GM19328 (cell line): ENCODE measurements around the gene RNF175.
A peak's percentile ranks its signal among the peaks of the same experiment; 100 is the strongest.

Source experiments
- ATAC-seq: cut with Tn5 transposase; IDR thresholded peaks from one replicate; pipeline ENCODE4 v1.9.1; 2021; ENCODE audit warnings: mild to moderate bottlenecking, moderate library complexity; ENCODE audit not compliant: unreplicated experiment

The RNF175 gene

DNA sequence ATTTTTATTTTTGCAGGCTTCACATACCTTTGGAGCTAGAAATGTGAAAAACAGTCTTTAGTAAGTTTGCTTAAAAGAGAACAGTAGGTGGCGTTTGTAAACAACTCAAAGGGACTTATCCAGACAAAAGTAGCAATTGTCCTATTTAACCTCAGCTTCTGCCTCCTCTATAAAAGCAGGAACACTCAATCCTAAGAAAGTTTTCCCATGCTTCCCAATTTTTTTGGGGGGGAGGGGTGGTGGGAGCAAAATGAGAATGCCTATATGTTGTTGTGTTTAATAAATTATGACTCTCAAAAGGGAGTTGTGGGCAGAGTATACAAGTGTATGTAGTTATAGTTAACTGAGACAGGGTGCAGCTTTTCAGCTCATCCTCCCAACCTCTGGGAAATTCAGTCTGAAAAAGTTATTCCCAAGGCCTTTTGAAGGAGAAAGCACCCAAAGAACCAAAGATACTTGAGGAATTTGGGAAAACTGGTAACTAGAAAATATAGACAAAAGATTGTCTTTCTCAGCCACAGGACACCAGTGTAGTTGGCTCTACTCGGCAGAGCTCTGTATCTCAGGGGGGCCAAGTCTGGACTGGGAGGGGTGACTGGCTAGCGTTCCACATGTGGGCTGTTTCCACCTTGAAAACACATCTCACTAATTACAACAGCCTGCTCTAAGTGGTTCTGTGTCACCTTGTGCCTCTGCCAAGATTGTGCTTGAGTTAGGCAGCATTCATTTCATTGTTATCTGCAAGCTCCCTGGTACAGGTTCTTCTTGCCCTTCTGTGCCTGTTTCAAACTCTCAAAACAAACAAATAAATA lies 26.3 kb upstream of the RNF175 start:
- ATAC-seq = no peak

GRCh38 chr4:153784166-153784699 lies 24.4 kb upstream of the RNF175 start:
- no peak for ATAC-seq

DNA sequence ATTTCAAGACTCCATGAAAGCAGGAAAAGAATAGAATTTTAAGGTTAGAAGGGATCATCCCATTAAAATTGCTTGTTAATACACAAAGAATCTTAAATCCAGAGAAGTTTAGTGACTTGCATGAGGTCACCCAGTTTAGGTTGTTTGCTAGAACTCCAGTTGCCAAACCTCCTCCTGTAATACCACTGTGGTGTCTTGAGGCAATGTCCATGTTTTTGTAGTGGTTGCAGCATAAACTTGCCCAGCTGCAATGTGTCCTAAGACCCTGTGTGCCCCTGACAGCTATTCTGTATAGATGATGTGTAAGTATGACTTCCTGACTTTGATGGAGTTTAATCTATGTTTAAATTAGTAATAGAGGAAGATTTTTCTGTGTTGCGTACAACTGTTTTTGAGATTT lies 22.8 kb upstream of the RNF175 start:
- ATAC-seq = no peak

DNA sequence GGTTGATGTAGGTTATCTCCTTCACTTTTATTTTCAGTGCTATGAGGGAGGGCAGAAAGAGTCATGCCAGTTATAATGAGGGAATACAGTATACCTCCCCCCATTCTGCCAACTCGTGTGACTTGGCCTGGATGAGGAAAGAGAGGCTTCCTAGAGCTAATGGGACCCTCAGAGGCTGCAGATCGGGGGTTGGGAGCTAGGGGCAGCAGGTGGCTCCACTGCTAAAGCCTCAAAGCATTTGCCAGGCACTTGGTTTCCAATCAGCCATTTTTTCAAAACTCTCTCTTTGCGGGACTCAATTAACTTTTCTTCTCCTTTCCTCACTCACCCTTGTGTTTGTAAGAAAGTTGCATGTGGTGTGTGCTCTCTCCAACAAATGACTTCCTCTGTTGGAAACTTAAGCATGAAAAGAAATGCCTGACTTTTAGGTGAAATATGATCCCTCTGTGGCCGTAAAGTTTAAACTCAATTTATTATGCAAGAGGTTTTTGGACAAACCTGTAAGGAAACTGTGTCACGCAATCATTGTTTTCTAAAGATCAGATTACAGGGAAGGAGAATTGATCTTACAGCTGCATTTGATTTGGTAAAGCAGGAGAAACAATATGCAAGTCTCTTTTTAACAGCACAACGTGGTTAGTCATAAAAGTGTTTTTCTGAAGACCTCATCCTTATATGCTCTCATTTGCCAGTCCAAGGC lies 22.0 kb upstream of the RNF175 start:
- no peak for ATAC-seq

DNA sequence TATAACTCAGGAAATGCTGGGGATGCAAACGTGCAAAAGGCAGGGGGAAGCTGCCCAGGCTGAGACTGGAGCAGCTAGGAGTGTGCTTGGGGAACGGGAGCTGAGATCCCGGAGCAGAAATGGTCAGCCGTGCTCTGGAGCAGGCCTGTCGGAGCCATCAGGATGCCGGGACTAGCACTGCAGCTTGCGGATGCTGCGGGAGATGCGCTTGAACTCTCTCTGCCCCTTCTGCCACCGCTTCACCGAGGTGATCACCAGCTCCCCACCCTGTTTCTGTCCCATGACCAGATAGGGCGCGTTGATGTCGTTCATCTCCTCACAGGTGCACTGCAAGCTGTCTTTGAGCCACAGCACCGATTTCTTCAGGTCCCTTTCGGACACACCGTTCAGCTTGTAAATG lies 21.5 kb upstream of the RNF175 start:
- ATAC-seq = no peak

DNA sequence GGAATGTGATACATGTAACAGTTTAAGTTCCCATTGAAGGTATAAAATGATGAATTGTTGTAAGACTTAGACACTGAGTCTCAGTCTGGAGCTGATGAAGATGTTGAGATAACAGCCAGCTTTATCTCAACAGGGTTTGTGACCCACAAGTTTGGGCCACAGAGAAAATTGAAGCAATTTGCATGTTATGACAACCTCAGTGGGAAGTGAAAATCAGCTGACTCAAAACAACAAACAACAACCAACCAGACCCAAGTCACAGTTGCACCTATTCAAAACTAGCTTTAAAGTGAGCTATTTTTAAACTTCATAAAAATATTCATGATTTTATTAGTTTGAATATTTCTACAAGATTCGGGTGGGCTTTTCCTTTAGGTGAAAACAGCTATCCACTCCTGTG lies 21.1 kb upstream of the RNF175 start:
- ATAC-seq = peak; percentile 71

DNA sequence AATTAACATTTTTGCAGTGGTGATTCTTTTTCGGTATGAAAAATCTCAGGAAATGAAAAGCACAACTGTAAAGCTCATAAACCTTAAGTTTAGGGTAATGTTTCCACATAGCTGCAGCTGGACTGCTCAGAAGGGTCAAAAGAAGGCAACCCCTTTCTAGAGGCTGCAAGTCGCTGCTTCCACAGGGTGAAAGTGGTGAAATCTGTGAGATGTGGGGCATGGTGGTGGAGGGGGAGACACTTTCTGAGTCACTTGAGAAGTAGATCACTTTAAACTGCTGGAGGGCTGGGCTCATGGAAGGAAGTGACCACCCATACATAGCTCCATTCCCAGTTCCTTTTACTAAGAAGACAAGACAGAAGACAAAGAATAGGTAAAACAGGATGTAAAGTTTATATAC lies 20.4 kb upstream of the RNF175 start:
- ATAC-seq = no peak

- no peak for ATAC-seq
Measured at GRCh38 chr4:153778383-153778782, 18.6 kb upstream of the RNF175 start.

GRCh38 chr4:153777421-153777820 lies 17.6 kb upstream of the RNF175 start:
- no peak for ATAC-seq

DNA sequence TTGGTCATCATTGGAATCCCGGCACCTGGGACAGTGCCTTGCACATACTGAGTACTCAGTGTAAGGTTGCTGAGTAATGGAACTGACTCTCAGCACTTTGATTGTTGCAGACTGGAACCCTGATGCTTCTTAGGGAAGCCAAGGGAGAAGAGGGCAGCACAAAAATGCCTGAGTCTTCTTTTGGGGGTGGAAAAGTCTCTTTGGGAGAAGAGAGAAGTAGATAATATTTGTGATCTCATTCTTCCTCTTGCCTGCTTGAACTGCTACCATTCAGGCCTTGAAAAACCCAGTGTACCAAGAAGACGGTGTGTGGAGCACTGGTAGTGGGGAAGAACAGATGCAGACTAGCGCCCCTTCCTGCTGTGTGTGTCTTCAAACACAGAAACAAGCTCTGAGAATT lies 16.8 kb upstream of the RNF175 start:
- ATAC-seq = no peak

- no peak for ATAC-seq
Measured at GRCh38 chr4:153773236-153773690, 13.4 kb upstream of the RNF175 start.

DNA sequence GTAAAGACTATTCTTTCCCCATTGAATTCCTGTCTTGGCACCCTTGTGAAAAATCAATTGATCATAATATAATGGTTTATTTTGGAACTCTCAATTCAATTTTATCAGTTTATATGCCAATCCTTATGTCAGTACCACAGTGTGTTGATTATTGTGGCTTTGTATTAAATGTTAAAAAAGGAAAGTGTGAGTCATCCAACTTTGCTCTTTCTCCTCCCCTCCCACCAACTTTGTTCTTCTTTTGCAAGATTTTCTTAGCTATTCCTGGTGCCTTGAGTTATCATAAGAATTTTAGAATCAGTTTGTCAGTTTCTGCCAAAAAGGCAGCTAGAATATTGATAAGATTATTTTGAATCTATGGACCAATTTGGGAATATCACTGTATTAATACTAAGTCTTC lies 11.2 kb upstream of the RNF175 start:
- ATAC-seq = no peak

DNA sequence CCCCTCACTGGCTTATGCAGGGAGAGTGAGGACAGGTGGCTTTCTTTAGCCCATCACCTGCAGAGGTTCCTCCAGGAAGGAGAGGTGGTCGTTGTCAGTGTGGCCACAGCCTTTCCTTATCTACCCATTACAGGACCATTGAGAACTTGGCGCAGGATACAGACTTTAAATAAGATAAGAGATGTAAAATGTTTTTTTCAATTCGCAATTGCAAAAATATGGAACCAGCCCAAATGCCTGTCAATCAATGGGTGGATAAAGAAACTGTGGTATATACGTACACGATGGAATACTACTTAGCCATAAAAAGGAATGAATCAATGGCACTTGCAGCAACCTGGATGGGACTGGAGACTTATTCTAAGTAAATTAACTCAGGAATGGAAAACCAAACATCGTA lies 6.9 kb upstream of the RNF175 start:
- no peak for ATAC-seq

DNA sequence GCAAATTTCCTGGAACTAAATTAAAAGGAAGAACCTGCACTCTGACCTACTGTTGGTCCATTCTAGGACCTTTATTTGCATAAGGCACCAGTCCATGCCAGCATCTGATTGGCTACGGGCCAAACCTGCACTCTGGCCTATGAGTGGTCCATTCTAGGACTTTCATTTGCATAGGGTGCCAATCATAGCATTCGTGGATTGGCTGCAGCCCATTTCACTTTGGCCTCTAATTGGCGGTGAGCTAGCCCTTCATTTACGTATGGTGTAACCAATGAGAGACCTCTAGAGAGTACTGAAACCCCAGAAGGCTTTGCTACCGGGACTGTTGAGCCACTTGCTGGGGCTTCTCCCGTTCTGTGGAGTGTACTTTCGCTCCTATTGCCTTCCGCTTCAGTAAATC lies 6.1 kb upstream of the RNF175 start:
- ATAC-seq = no peak

DNA sequence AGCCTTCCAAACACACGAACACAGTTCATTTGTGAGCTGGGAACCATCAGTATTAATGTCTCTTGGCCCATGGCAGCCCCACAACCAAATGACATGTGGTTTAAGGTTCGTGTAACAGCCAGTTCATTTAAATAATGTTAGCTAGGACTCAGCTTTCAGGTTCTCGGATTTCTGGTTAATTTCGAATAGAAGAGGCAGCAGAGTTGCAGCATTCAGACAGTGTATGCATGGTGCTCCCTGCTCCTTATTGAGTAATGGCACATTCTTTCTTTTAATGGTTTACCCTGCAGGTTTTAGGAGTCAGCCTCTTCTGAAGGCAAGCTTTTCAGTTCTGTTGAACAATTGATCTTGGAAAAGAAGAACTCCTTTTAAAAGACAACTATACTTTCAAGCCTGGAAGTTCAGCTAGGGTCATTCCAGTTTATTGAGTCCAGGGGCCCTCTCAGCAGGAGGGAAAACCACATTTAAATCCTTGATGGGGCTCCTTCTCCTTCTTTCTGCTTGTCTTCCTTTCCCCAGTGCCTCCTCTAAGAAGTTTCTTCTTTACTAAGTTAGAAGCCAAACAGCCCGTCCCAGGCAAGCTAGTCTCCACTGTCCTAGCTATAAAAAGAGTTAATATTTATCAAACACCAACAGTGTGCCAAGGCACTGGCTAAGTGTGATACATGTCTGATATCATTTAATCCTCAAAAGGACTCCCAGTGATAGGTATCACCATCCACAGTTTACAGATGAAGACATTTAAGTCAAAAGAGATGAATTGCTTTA lies 5.0 kb upstream of the RNF175 start:
- ATAC-seq = no peak

GRCh38 chr4:153763404-153763803 lies 3.6 kb upstream of the RNF175 start:
- no peak for ATAC-seq

GRCh38 chr4:153758688-153759406 lies 977 bp downstream of the RNF175 start:
- no peak for ATAC-seq

- ATAC-seq = no peak
Measured at GRCh38 chr4:153758136-153758535, 1.7 kb downstream of the RNF175 start.

- ATAC-seq = no peak
Measured at GRCh38 chr4:153757407-153757806, 2.4 kb downstream of the RNF175 start.

GRCh38 chr4:153755186-153755585 lies 4.6 kb downstream of the RNF175 start:
- no peak for ATAC-seq
